SK-N-SH treated with all-trans-retinoic acid at 6 μM for 48 hours (cell line): ENCODE measurements around the gene ODR4.

Experiments
- ATAC-seq: fragments of 200-7000 bp; cut with Tn5 transposase; 3 replicates; pipeline ENCODE4 v1.9.1; 2020; ENCODE audit warnings: mild to moderate bottlenecking, moderate library complexity
- ARNTL ChIP-seq: fragments of 450-650 bp; formaldehyde crosslinking; IDR thresholded peaks from 2 replicates; pipeline ENCODE4 v1.5.0; 2020; ENCODE audit warnings: low read depth, mild to moderate bottlenecking, moderate library complexity, borderline replicate concordance
- BACH2 ChIP-seq: fragments of 250-450 bp; sonication (Bioruptor Pico); IDR thresholded peaks from 2 replicates; pipeline ENCODE4 v1.9.0; 2021; ENCODE audit warnings: mild to moderate bottlenecking, borderline replicate concordance
- CSDC2 ChIP-seq: fragments of 250-450 bp; sonication (Bioruptor Pico); IDR thresholded peaks from 2 replicates; pipeline ENCODE4 v1.5.0; 2020; ENCODE audit warnings: mild to moderate bottlenecking, moderate library complexity
- CSRNP3 ChIP-seq: fragments of 250-450 bp; sonication (Bioruptor Pico); IDR thresholded peaks from 2 replicates; pipeline ENCODE4 v1.5.1; 2021; ENCODE audit warnings: mild to moderate bottlenecking, moderate library complexity
- ESRRG ChIP-seq: fragments of 250-450 bp; sonication (Bioruptor Pico); IDR thresholded peaks from 2 replicates; pipeline ENCODE4 v1.6.1; 2021; ENCODE audit warnings: mild to moderate bottlenecking
- GLIS3 ChIP-seq: fragments of 250-450 bp; sonication (Bioruptor Pico); IDR thresholded peaks from 2 replicates; pipeline ENCODE4 v1.5.0; 2020; ENCODE audit warnings: mild to moderate bottlenecking, moderate library complexity
- ISL1 ChIP-seq: fragments of 250-450 bp; sonication (Bioruptor Pico); IDR thresholded peaks from 2 replicates; pipeline ENCODE4 v2.1.2; 2022; ENCODE audit warnings: mild to moderate bottlenecking, moderate library complexity
- OSR1 ChIP-seq: fragments of 250-450 bp; sonication (Bioruptor Pico); IDR thresholded peaks from 2 replicates; pipeline ENCODE4 v1.8.0; 2022; ENCODE audit warnings: moderate library complexity, mild to moderate bottlenecking, inconsistent platforms
- PATZ1 ChIP-seq: fragments of 250-450 bp; sonication (Bioruptor Pico); IDR thresholded peaks from 2 replicates; pipeline ENCODE4 v1.8.0; 2020; ENCODE audit warnings: mild to moderate bottlenecking, moderate library complexity, borderline replicate concordance
- PPARA ChIP-seq: fragments of 250-450 bp; sonication (Bioruptor Pico); IDR thresholded peaks from 2 replicates; pipeline ENCODE4 v1.5.0; 2020; ENCODE audit warnings: mild to moderate bottlenecking, borderline replicate concordance
- RARB ChIP-seq: fragments of 250-450 bp; sonication (Bioruptor Pico); IDR thresholded peaks from 2 replicates; pipeline ENCODE4 v1.8.0; 2021; ENCODE audit warnings: mild to moderate bottlenecking, moderate library complexity
- SNAI2 ChIP-seq: fragments of 250-450 bp; sonication (Bioruptor Pico); IDR thresholded peaks from 2 replicates; pipeline ENCODE4 v1.5.0; 2020; ENCODE audit warnings: mild to moderate bottlenecking, moderate library complexity
- TCF4 ChIP-seq: fragments of 250-450 bp; sonication (Bioruptor Pico); IDR thresholded peaks from 2 replicates; pipeline ENCODE4 v1.8.0; 2021; ENCODE audit warnings: mild to moderate bottlenecking, moderate library complexity, borderline replicate concordance
- TOX ChIP-seq: fragments of 250-450 bp; sonication (Bioruptor Pico); IDR thresholded peaks from 2 replicates; pipeline ENCODE4 v1.8.0; 2021; ENCODE audit warnings: mild to moderate bottlenecking, moderate library complexity, borderline replicate concordance
- ZFP3 ChIP-seq: fragments of 250-450 bp; sonication (Bioruptor Pico); IDR thresholded peaks from 2 replicates; pipeline ENCODE4 v1.5.0; 2020; ENCODE audit warnings: mild to moderate bottlenecking, moderate library complexity
- ZFP30 ChIP-seq: fragments of 450-650 bp; formaldehyde crosslinking; IDR thresholded peaks from 2 replicates; pipeline ENCODE4 v1.5.0; 2022; ENCODE audit warnings: mild to moderate bottlenecking, moderate library complexity
- ZNF565 ChIP-seq: fragments of 450-650 bp; formaldehyde crosslinking; conservative IDR thresholded peaks from 2 replicates; pipeline ENCODE4 v1.5.0; 2020; ENCODE audit warnings: low read depth, mild to moderate bottlenecking, moderate library complexity
- ZNF70 ChIP-seq: fragments of 450-650 bp; formaldehyde crosslinking; IDR thresholded peaks from 2 replicates; pipeline ENCODE4 v1.5.0; 2020; ENCODE audit warnings: mild to moderate bottlenecking, moderate library complexity
- ZNF8 ChIP-seq: fragments of 450-650 bp; formaldehyde crosslinking; IDR thresholded peaks from 2 replicates; pipeline ENCODE4 v1.5.0; 2020; ENCODE audit warnings: mild to moderate bottlenecking, moderate library complexity
- TF ChIP-seq, protein P1 (sequence below): fragments of 250-450 bp; sonication (Bioruptor Pico); IDR thresholded peaks from 2 replicates; pipeline ENCODE4 v1.5.0; 2020; ENCODE audit warnings: mild to moderate bottlenecking, moderate library complexity
- TF ChIP-seq, protein P2 (sequence below): fragments of 250-450 bp; sonication (Bioruptor Pico); IDR thresholded peaks from 2 replicates; pipeline ENCODE4 v1.5.1; 2020; ENCODE audit warnings: low read depth, mild to moderate bottlenecking, moderate library complexity

The ODR4 gene

DNA sequence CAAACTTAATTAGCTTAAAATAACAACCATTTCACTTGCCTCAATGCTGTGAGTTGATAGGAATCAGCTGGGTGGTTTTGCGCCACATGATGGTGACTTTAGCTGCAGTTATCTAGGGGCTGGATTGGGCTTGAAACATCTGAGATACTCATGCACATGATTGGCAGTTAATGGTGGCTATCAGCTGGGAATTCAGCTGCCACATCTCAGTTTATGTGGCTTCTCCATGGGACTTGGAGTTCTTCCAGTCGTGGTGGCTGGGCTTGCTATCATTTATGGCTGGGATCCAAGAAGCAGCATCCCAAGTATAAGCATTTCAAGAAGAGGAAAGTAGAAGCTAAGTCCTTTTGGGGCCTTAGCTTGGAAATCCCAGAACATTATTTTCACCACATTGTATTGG, 48.9 kb downstream of the ODR4 start (continued):
- no peak for TF ChIP-seq PATZ1 (CRISPR knock-in tag)

GRCh38 chr1:186426118-186426517, 50.5 kb downstream of the ODR4 start:
- TF ChIP-seq BACH2 (no peak), CSRNP3 (CRISPR knock-in tag) (no peak), RARB (CRISPR knock-in tag) (no peak), ESRRG (no peak), OSR1 (CRISPR knock-in tag) (no peak), PPARA (CRISPR knock-in tag) (no peak), ZFP30 (no peak), TCF4 (CRISPR knock-in tag) (no peak), ZNF70 (CRISPR knock-in tag) (no peak), TOX (CRISPR knock-in tag) (no peak), ZFP3 (CRISPR knock-in tag) (no peak), ZNF8 (CRISPR knock-in tag) (no peak), CSDC2 (CRISPR knock-in tag) (no peak), ISL1 (CRISPR knock-in tag) (no peak), ARNTL (CRISPR knock-in tag) (no peak), ZNF565 (no peak), PATZ1 (CRISPR knock-in tag) (no peak)
- TF ChIP-seq, protein P1, sequence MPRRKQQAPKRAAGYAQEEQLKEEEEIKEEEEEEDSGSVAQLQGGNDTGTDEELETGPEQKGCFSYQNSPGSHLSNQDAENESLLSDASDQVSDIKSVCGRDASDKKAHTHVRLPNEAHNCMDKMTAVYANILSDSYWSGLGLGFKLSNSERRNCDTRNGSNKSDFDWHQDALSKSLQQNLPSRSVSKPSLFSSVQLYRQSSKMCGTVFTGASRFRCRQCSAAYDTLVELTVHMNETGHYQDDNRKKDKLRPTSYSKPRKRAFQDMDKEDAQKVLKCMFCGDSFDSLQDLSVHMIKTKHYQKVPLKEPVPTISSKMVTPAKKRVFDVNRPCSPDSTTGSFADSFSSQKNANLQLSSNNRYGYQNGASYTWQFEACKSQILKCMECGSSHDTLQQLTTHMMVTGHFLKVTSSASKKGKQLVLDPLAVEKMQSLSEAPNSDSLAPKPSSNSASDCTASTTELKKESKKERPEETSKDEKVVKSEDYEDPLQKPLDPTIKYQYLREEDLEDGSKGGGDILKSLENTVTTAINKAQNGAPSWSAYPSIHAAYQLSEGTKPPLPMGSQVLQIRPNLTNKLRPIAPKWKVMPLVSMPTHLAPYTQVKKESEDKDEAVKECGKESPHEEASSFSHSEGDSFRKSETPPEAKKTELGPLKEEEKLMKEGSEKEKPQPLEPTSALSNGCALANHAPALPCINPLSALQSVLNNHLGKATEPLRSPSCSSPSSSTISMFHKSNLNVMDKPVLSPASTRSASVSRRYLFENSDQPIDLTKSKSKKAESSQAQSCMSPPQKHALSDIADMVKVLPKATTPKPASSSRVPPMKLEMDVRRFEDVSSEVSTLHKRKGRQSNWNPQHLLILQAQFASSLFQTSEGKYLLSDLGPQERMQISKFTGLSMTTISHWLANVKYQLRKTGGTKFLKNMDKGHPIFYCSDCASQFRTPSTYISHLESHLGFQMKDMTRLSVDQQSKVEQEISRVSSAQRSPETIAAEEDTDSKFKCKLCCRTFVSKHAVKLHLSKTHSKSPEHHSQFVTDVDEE: no peak
- ATAC-seq: no peak

DNA sequence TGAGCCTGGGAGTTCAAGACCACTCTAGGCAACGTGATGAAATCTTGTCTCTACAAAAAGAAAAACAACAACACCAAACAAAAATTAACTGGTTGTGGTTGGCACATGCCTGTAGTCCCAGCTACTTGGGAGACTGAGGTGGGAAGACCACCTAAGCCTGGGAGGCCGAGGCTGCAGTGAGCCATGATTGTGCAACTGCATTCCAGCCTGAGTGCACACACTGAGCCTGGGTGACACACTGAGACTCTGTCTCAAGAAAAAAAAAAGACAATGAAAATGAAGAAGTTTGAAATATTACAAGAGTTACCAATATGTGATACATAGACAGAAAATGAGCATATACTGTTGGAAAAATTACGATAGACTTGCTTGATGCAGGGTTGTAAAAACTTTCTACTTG, 53.4 kb downstream of the ODR4 start:
- ATAC-seq: no peak
- TF ChIP-seq, protein P2, sequence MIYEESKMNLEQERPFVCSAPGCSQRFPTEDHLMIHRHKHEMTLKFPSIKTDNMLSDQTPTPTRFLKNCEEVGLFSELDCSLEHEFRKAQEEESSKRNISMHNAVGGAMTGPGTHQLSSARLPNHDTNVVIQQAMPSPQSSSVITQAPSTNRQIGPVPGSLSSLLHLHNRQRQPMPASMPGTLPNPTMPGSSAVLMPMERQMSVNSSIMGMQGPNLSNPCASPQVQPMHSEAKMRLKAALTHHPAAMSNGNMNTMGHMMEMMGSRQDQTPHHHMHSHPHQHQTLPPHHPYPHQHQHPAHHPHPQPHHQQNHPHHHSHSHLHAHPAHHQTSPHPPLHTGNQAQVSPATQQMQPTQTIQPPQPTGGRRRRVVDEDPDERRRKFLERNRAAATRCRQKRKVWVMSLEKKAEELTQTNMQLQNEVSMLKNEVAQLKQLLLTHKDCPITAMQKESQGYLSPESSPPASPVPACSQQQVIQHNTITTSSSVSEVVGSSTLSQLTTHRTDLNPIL (CRISPR knock-in tag): no peak
- TF ChIP-seq BACH2 (no peak), GLIS3 (CRISPR knock-in tag) (no peak), OSR1 (CRISPR knock-in tag) (no peak), RARB (CRISPR knock-in tag) (no peak), TCF4 (CRISPR knock-in tag) (no peak), CSDC2 (CRISPR knock-in tag) (no peak), SNAI2 (CRISPR knock-in tag) (no peak), ESRRG (no peak), ZFP30 (no peak)

DNA sequence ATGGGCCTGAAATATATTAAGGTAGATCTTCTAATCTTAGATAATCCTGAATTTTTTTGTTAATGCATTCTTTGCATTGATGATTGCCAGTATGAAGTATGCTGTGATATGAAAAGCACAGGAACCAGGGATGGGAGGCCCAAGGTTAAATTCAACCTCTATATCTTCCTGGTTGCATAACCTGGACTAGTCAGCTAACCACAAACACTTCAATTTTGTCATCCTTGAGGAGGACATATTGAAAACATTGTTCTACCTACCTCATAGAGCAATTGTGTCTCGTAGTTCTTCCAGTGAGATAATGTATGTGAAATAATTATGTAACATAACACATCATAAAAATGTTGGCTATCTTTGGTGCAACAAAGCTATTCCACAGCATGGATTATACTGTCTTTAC, 59.7 kb downstream of the ODR4 start:
- ATAC-seq: no peak

More for the DNA sequence above, 59.7 kb downstream of the ODR4 start:
- TF ChIP-seq ESRRG (no peak), GLIS3 (CRISPR knock-in tag) (no peak), TCF4 (CRISPR knock-in tag) (no peak)
